Spleen (tissue), 11 donors: ENCODE measurements around the gene EPHA8. TPM values are rescaled to one million over a fixed set of nuclear protein-coding genes. Genes with fewer than 3 reads are reported as not detected.

Source experiments
- DNase-seq: peaks from one replicate; pipeline ENCODE4 v3.0.0-alpha.2; 2020
- H3K27ac ChIP-seq, 8 donors: fragments of 200-600 bp; sonication (generic) in 7 of 8; 1 replicate in 4 of 8; 2 replicates in 4 of 8; pipeline versions ENCODE4 v1.5.0 to v1.8.0; 2016 to 2021; ENCODE audit warnings: inconsistent platforms in 4 of 8, mild to moderate bottlenecking in 4 of 8, moderate library complexity in 1 of 8
- H3K27me3 ChIP-seq, 7 donors: fragments of 200-600 bp; sonication (generic) in 6 of 7; replicated peaks in 1 of 7; 1 replicate in 4 of 7; 2 replicates in 3 of 7; pipeline versions ENCODE4 v1.5.0 to v1.8.0; 2016 to 2021; ENCODE audit warnings: inconsistent platforms in 3 of 7, mild to moderate bottlenecking in 1 of 7
- H3K36me3 ChIP-seq, 6 donors: fragments of 200-600 bp; sonication (generic) in 5 of 6; 1 replicate in 4 of 6; 2 replicates in 2 of 6; pipeline versions ENCODE4 v1.5.0 to v1.8.0; 2016 to 2021; ENCODE audit warnings: inconsistent platforms in 2 of 6
- H3K4me1 ChIP-seq, 6 donors: fragments of 200-600 bp; sonication (generic) in 5 of 6; 1 replicate in 3 of 6; 2 replicates in 3 of 6; pipeline versions ENCODE4 v1.5.0 to v1.8.0; 2016 to 2021; ENCODE audit warnings: inconsistent platforms in 3 of 6
- H3K4me3 ChIP-seq, 8 donors: fragments of 200-600 bp; sonication (generic) in 7 of 8; 1 replicate in 4 of 8; 2 replicates in 4 of 8; pipeline versions ENCODE4 v1.5.0 to v1.8.0; 2016 to 2021; ENCODE audit warnings: inconsistent platforms in 4 of 8, mild to moderate bottlenecking in 4 of 8, moderate library complexity in 2 of 8
- H3K9me3 ChIP-seq, 8 donors: fragments of 200-600 bp; sonication (generic) in 7 of 8; 1 replicate in 4 of 8; 2 replicates in 4 of 8; pipeline versions ENCODE4 v1.5.0 to v1.8.0; 2016 to 2021; ENCODE audit warnings: inconsistent platforms in 4 of 8
- CTCF ChIP-seq, 11 experiments: fragments of 200-600 bp in 7 of 11; fragments of 450-650 bp in 4 of 11; sonication (generic) in 4 of 11; IDR thresholded peaks in 8 of 11; conservative IDR thresholded peaks in 3 of 11; 1 replicate in 7 of 11; 2 replicates in 4 of 11; pipeline versions ENCODE4 v1.4.0 to v1.8.0; 2016 to 2021; ENCODE audit warnings: antibody characterized with exemption in 11 of 11, inconsistent platforms in 4 of 11, mild to moderate bottlenecking in 1 of 11
- POLR2A ChIP-seq, 3 donors: fragments of 450-650 bp; IDR thresholded peaks; one replicate each; pipeline ENCODE4 v1.5.1; 2017; ENCODE audit warnings: antibody characterized with exemption in 3 of 3, mild to moderate bottlenecking in 1 of 3
- POLR2AphosphoS5 ChIP-seq, 3 donors: sonication (generic); formaldehyde crosslinking; IDR thresholded peaks; one replicate each; pipeline ENCODE4 v1.5.1; 2017; ENCODE audit warnings: antibody characterized with exemption in 3 of 3
- WGBS, 5 donors: extraction: QIAGEN DNeasy Blood & Tissue Kit in 3 of 5; methylation state at CpG; one replicate each; pipeline versions ENCODE4 v1.1.5 to v1.1.7; 2013 to 2018; 5-methylcytosine and 5-hydroxymethylcytosine counted together
- intact Hi-C: fragments of 100-400 bp; cut with DNase I; formaldehyde crosslinking; loops from one replicate; pipeline ENCODE4 v1.15.0; 2023; ENCODE audit warnings: low total_unique reads
- polyA plus RNA-seq, 3 donors: library from polyadenylated mRNA; stranded (reverse); fragments of 200-250 nt; gene quantifications; one replicate each; pipeline ENCODE4 v1.2.1, GENCODE V29; 2013
- total RNA-seq, 7 donors: library from RNA; depleted of rRNA in 3 of 7; stranded (reverse); fragments of >200 nt in 3 of 7; fragmentation: NEBNext Ultra II Directional in 4 of 7; extraction: Animal tissue kit (Norgen Biotek cat#: 25700) in 4 of 7; gene quantifications; one replicate each; pipeline versions ENCODE4 v1.1.0 to v1.2.1, GENCODE V29; 2016 to 2021
- donor health status: healthy with polysubstance abuse.
- donor health status: DM: no; HTN: no; CAD: no; lungs with moderate emphysema.
- donor health status: DM: no; HTN: no; CAD: no.
- donor health status: Bipolar disorder and iron deficiency.
- donor health status: healthy.
- donor health status: DM: no; HTN: no; CAD: no.
- donor health status: DM: yes; HTN: yes; CAD: no.

EPHA8 gene
- total and polyA plus RNA-seq, 10 donors = 0.30 to 9.2 (median 4.9) TPM

- peaks cover 0 to 17% (median 4%) of the 10 kb centered on the region in 6 donors for H3K4me1 ChIP-seq
- 17 to 32% (median 24%) methylated on average over 2 of the region's 2 CpGs for WGBS, 5 donors
Measured at GRCh38 chr1:22629886-22630285, 66.6 kb downstream of the EPHA8 start.

GRCh38 chr1:22633697-22634463, 70.6 kb downstream of the EPHA8 start:
- H3K27me3 ChIP-seq = peaks cover 0 to 43% (median 0%) of the 10 kb centered on the region in 7 donors
- no peak for DNase-seq
- peaks cover 0 to 44% (median 10%) of the 10 kb centered on the region in 6 donors for H3K4me1 ChIP-seq
- H3K27ac ChIP-seq = no peak overlapping the region
- H3K4me3 ChIP-seq = no peak overlapping the region
- intact Hi-C loops = no loop called here
- TF ChIP-seq POLR2A (IDR thresholded peaks at IDR 0.05) = no peak
- peaks cover 0 to 3% (median 0%) of the 10 kb centered on the region in 6 donors for H3K36me3 ChIP-seq
- no peaks in the 10 kb centered on the region for H3K9me3 ChIP-seq
- 67 to 85% (median 83%) methylated on average over 10 of the region's 10 CpGs for WGBS, 5 donors

More at GRCh38 chr1:22629886-22630285, 66.6 kb downstream of the EPHA8 start:
- Histone ChIP-seq H3K27ac (no peak overlapping the region), H3K27me3 (peaks cover 0 to 70% (median 8%) of the 10 kb centered on the region in 7 donors), H3K9me3 (no peaks in the 10 kb centered on the region), H3K4me3 (no peak overlapping the region), H3K36me3 (no peaks in the 10 kb centered on the region)
- DNase-seq = no peak
- TF ChIP-seq POLR2AphosphoS5 (IDR thresholded peaks at IDR 0.05) (no peak), CTCF (IDR thresholded peaks at IDR 0.05 in 8 of 11, conservative IDR thresholded peaks at IDR 0.05 in 3 of 11) (no peak), POLR2A (IDR thresholded peaks at IDR 0.05) (no peak)
- intact Hi-C loops = no loop called here

GRCh38 chr1:22635436-22635835, 72.1 kb downstream of the EPHA8 start:
- H3K36me3 ChIP-seq = peaks cover 0 to 13% (median 0%) of the 10 kb centered on the region in 6 donors
- WGBS, 5 donors = 52 to 71% (median 68%) methylated on average over 6 to 7 of the region's 7 CpGs

GRCh38 chr1:22636353-22636752, 73.1 kb downstream of the EPHA8 start, which contains the start of gene C1QA:
TSS of gene C1QA (plus strand) at chr1:22636628. CDS start at chr1:22637617, 989 bp downstream.
- TF ChIP-seq POLR2AphosphoS5 (IDR thresholded peaks at IDR 0.05) (peak; percentile 85 to 93 (median 91)), POLR2A (IDR thresholded peaks at IDR 0.05) (peak in 1 of 3 donors; percentile 15), CTCF (IDR thresholded peaks at IDR 0.05 in 8 of 11, conservative IDR thresholded peaks at IDR 0.05 in 3 of 11) (no peak)
- intact Hi-C loops = no loop called here
- Histone ChIP-seq H3K27ac (peak within 1 kb of the TSS; percentile 35 to 83 (median 75)), H3K36me3 (peaks cover 0 to 13% (median 0%) of the 10 kb centered on the region in 6 donors), H3K27me3 (peaks cover 0 to 58% (median 0%) of the 10 kb centered on the region in 7 donors), H3K4me1 (peaks cover 0 to 53% (median 7%) of the 10 kb centered on the region in 6 donors), H3K9me3 (no peaks in the 10 kb centered on the region), H3K4me3 (peak within 1 kb of the TSS; percentile 7 to 65 (median 28))
- DNase-seq = peak; percentile 87
- 38 to 57% (median 47%) methylated on average over 4 to 5 of the region's 5 CpGs for WGBS, 5 donors

More at GRCh38 chr1:22635436-22635835, 72.1 kb downstream of the EPHA8 start:
- Histone ChIP-seq H3K4me1 (peaks cover 0 to 54% (median 6%) of the 10 kb centered on the region in 6 donors), H3K27ac (peak overlapping the region in 5 of 8 donors; percentile 38 to 83 (median 54)), H3K27me3 (peaks cover 0 to 49% (median 0%) of the 10 kb centered on the region in 7 donors), H3K4me3 (no peak overlapping the region), H3K9me3 (no peaks in the 10 kb centered on the region)
- intact Hi-C loops = no loop called here
- no peak for DNase-seq
- TF ChIP-seq POLR2A (IDR thresholded peaks at IDR 0.05) (no peak), CTCF (IDR thresholded peaks at IDR 0.05 in 8 of 11, conservative IDR thresholded peaks at IDR 0.05 in 3 of 11) (no peak), POLR2AphosphoS5 (IDR thresholded peaks at IDR 0.05) (no peak)
